ENCODE data around the gene JAKMIP2. TPM values are rescaled to one million over a fixed set of nuclear protein-coding genes. Genes with fewer than 3 reads are reported as not detected.

Gene JAKMIP2
- total RNA-seq, 1 donor = 1.1 TPM

DNA sequence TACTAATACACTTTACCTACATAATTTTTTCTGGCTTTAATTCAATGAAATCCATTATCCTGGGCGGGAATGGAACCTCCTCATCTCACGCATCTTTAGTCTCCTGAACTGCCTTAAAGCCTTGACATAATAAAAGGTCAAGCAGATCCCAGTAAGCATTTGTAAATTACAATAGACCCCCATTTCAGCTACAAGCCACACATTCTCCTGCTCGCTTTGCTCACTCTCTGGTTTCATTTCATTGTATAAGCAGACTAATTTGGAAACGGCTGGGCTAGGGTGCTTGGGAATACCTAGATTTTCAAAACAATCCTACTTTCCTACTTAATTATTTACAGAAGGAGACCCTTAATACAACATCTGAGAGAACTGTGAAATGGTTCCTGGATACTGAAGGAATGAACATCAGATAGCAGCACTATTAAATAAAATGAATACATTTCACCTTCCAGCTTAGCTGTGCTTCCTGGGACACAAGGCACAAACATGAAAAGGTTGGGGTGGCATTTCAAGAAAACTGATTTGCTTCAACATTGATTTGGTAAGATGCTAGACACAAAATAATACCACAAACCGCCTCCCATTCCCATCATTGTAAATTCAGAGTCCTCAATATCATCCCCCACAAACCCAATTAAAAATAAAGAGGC, 1.5 kb downstream of the JAKMIP2 start:
- Histone ChIP-seq H3K4me3 (ENCODE audit: insufficient read depth, low read length) (no peak overlapping the region), H3K27ac (ENCODE audit: low read depth, low read length) (no peak overlapping the region), H3K9me3 (ENCODE audit: low read depth, low read length) (no peaks in the 10 kb centered on the region), H2AFZ (ENCODE audit: low read length) (no peak overlapping the region), H3K4me2 (ENCODE audit: insufficient read depth, low read length) (no peak overlapping the region), H3K27me3 (ENCODE audit: insufficient read depth, low read length) (no peaks in the 10 kb centered on the region), H3K36me3 (ENCODE audit: insufficient read depth, low read length) (no peaks in the 10 kb centered on the region), H3K79me2 (ENCODE audit: insufficient read depth, low read length) (no peaks in the 10 kb centered on the region), H3K4me1 (ENCODE audit: insufficient read depth, low read length) (no peaks in the 10 kb centered on the region), H4K20me1 (ENCODE audit: insufficient read depth, low read length) (no peaks in the 10 kb centered on the region)
- TF ChIP-seq, protein P1, sequence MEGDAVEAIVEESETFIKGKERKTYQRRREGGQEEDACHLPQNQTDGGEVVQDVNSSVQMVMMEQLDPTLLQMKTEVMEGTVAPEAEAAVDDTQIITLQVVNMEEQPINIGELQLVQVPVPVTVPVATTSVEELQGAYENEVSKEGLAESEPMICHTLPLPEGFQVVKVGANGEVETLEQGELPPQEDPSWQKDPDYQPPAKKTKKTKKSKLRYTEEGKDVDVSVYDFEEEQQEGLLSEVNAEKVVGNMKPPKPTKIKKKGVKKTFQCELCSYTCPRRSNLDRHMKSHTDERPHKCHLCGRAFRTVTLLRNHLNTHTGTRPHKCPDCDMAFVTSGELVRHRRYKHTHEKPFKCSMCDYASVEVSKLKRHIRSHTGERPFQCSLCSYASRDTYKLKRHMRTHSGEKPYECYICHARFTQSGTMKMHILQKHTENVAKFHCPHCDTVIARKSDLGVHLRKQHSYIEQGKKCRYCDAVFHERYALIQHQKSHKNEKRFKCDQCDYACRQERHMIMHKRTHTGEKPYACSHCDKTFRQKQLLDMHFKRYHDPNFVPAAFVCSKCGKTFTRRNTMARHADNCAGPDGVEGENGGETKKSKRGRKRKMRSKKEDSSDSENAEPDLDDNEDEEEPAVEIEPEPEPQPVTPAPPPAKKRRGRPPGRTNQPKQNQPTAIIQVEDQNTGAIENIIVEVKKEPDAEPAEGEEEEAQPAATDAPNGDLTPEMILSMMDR (IDR thresholded peaks at IDR 0.05; ENCODE audit: extremely low read depth, low read depth, low read length) = no peak
- DNase-seq (ENCODE audit: insufficient read length, low spot score, missing footprints) = no peak

- H3K27ac ChIP-seq (ENCODE audit: low read depth, low read length) = no peak overlapping the region
- no peak for DNase-seq (ENCODE audit: insufficient read length, low spot score, missing footprints)
- H3K9me3 ChIP-seq (ENCODE audit: low read depth, low read length) = no peaks in the 10 kb centered on the region
- H3K4me1 ChIP-seq (ENCODE audit: insufficient read depth, low read length) = no peaks in the 10 kb centered on the region
- H3K4me3 ChIP-seq (ENCODE audit: insufficient read depth, low read length) = no peak overlapping the region
- no peak overlapping the region for H3K4me2 ChIP-seq (ENCODE audit: insufficient read depth, low read length)
- H3K27me3 ChIP-seq (ENCODE audit: insufficient read depth, low read length) = no peaks in the 10 kb centered on the region
- H2AFZ ChIP-seq (ENCODE audit: low read length) = no peak overlapping the region
- H4K20me1 ChIP-seq (ENCODE audit: insufficient read depth, low read length) = no peaks in the 10 kb centered on the region
- TF ChIP-seq, protein P1 (IDR thresholded peaks at IDR 0.05; ENCODE audit: extremely low read depth, low read depth, low read length) = no peak
- H3K36me3 ChIP-seq (ENCODE audit: insufficient read depth, low read length) = no peaks in the 10 kb centered on the region
- H3K79me2 ChIP-seq (ENCODE audit: insufficient read depth, low read length) = no peaks in the 10 kb centered on the region
Measured at GRCh38 chr5:147779694-147780093, 2.8 kb downstream of the JAKMIP2 start.

DNA sequence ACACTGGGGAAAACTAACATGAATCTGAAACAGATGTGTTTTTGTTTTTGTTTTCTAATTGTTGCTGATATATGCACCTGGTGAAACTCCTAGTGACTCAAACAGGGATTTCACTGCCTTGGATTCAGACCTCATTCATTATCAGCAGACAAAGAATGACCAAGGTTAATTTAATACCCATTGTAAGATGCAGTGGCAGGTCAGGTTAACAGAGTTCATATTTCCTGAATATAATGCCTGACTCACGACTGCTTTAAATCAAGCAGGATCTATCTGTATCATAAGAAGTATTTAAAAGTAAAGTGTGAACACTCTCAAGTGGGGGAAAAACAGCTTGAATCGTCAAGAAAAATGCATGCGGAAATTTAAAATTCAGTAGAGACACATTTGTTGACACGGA, 5.5 kb downstream of the JAKMIP2 start:
- no peaks in the 10 kb centered on the region for H3K27me3 ChIP-seq (ENCODE audit: insufficient read depth, low read length)
- TF ChIP-seq, protein P1 (IDR thresholded peaks at IDR 0.05; ENCODE audit: extremely low read depth, low read depth, low read length) = no peak
- no peaks in the 10 kb centered on the region for H4K20me1 ChIP-seq (ENCODE audit: insufficient read depth, low read length)

DNA sequence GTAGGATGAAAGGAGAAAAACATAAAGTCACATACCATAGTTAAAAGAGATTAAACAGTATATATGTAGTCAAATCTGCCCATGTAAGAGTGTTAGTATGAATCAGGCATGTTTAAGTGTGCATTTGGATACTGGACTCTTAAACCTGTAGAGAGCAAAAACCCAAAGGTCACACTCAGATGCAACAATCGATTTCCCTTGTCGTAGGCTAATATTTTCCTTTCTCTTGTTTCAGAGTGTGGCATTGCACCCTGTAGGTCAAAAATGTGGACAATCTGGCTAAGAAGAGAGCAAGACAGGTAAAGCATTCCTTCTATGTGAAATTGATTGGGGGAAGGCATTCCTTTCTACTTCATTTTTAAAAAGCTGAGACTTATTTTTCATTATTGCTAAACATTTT, 8.9 kb downstream of the JAKMIP2 start:
- DNase-seq (ENCODE audit: insufficient read length, low spot score, missing footprints) = no peak
- H3K79me2 ChIP-seq (ENCODE audit: insufficient read depth, low read length) = no peaks in the 10 kb centered on the region
- no peaks in the 10 kb centered on the region for H3K4me1 ChIP-seq (ENCODE audit: insufficient read depth, low read length)
- TF ChIP-seq, protein P1 (IDR thresholded peaks at IDR 0.05; ENCODE audit: extremely low read depth, low read depth, low read length) = no peak
- H3K4me3 ChIP-seq (ENCODE audit: insufficient read depth, low read length) = no peak overlapping the region
- H3K27me3 ChIP-seq (ENCODE audit: insufficient read depth, low read length) = no peaks in the 10 kb centered on the region
- no peaks in the 10 kb centered on the region for H3K36me3 ChIP-seq (ENCODE audit: insufficient read depth, low read length)
- no peak overlapping the region for H2AFZ ChIP-seq (ENCODE audit: low read length)
- H3K9me3 ChIP-seq (ENCODE audit: low read depth, low read length) = no peaks in the 10 kb centered on the region
- H3K27ac ChIP-seq (ENCODE audit: low read depth, low read length) = no peak overlapping the region
- no peaks in the 10 kb centered on the region for H4K20me1 ChIP-seq (ENCODE audit: insufficient read depth, low read length)
- no peak overlapping the region for H3K4me2 ChIP-seq (ENCODE audit: insufficient read depth, low read length)

More for the DNA sequence above, 5.5 kb downstream of the JAKMIP2 start:
- H3K4me1 ChIP-seq (ENCODE audit: insufficient read depth, low read length) = no peaks in the 10 kb centered on the region
- no peak overlapping the region for H2AFZ ChIP-seq (ENCODE audit: low read length)
- H3K27ac ChIP-seq (ENCODE audit: low read depth, low read length) = no peak overlapping the region
- no peaks in the 10 kb centered on the region for H3K79me2 ChIP-seq (ENCODE audit: insufficient read depth, low read length)
- no peak overlapping the region for H3K4me3 ChIP-seq (ENCODE audit: insufficient read depth, low read length)
- no peaks in the 10 kb centered on the region for H3K36me3 ChIP-seq (ENCODE audit: insufficient read depth, low read length)
- DNase-seq (ENCODE audit: insufficient read length, low spot score, missing footprints) = no peak
- no peak overlapping the region for H3K4me2 ChIP-seq (ENCODE audit: insufficient read depth, low read length)
- H3K9me3 ChIP-seq (ENCODE audit: low read depth, low read length) = no peaks in the 10 kb centered on the region
